ENCODE measurements around the gene TWIST2.

- TF ChIP-seq CTCF (IDR thresholded peaks at IDR 0.05 in 2 of 3, conservative IDR thresholded peaks at IDR 0.05 in 1 of 3; ENCODE audit: insufficient read depth in 2 of 3, low read depth in 1 of 3, low read length in 3 of 3): no peak
- TF ChIP-seq EZH2 (IDR thresholded peaks at IDR 0.05; ENCODE audit: borderline replicate concordance, low read depth, low read length): no peak
- no peak for TF ChIP-seq SP1 (CRISPR knock-in tag; IDR thresholded peaks at IDR 0.05)
- TF ChIP-seq EP300 (IDR thresholded peaks at IDR 0.05; ENCODE audit: low read length): no peak
Observed at GRCh38 chr2:238895361-238895882, 47.5 kb downstream of the TWIST2 start.

Data from K562 (cell line).